Stromal cell of bone marrow (primary cell): ENCODE data around the gene CISD1.

Experiments
- DNase-seq: peaks from one replicate; pipeline ENCODE4 v3.0.0-alpha.2; 2012; ENCODE audit warnings: low read depth

Gene CISD1

GRCh38 chr10:58266003-58266825 lies 2.7 kb upstream of the CISD1 start:
- peak; percentile 63 for DNase-seq

- DNase-seq, result peak; percentile 35
Observed at GRCh38 chr10:58266826-58267712, 1.9 kb upstream of the CISD1 start.

- peak; percentile 81 for DNase-seq
Observed at GRCh38 chr10:58267713-58268453, 1.1 kb upstream of the CISD1 start, which contains the start of gene IPMK. TSS of gene IPMK (minus strand) at chr10:58267894. CDS start at chr10:58267611, 283 bp downstream.

GRCh38 chr10:58268454-58268945 lies 462 bp upstream of the CISD1 start:
- no peak for DNase-seq

GRCh38 chr10:58269782-58270290 lies 874 bp downstream of the CISD1 start:
- DNase-seq, result no peak

GRCh38 chr10:58275261-58275660 lies 6.3 kb downstream of the CISD1 start:
- no peak for DNase-seq

- peak; percentile 60 for DNase-seq
Observed at GRCh38 chr10:58275908-58276307, 6.9 kb downstream of the CISD1 start.

GRCh38 chr10:58278274-58278961 lies 9.5 kb downstream of the CISD1 start:
- no peak for DNase-seq

GRCh38 chr10:58278962-58279307 lies 10.0 kb downstream of the CISD1 start:
- no peak for DNase-seq

- DNase-seq, result no peak
Observed at GRCh38 chr10:58280477-58280876, 11.5 kb downstream of the CISD1 start.

- DNase-seq, result no peak
Observed at GRCh38 chr10:58281092-58281752, 12.3 kb downstream of the CISD1 start.

- no peak for DNase-seq
Observed at GRCh38 chr10:58282615-58283014, 13.7 kb downstream of the CISD1 start.

GRCh38 chr10:58291538-58292174 lies 22.7 kb downstream of the CISD1 start:
- DNase-seq, result peak; percentile 49

- no peak for DNase-seq
Observed at GRCh38 chr10:58293989-58294388, 25.0 kb downstream of the CISD1 start.

GRCh38 chr10:58299580-58299979 lies 30.6 kb downstream of the CISD1 start:
- peak; percentile 22 for DNase-seq

- no peak for DNase-seq
Observed at GRCh38 chr10:58300676-58301075, 31.7 kb downstream of the CISD1 start.

- DNase-seq, result no peak
Observed at GRCh38 chr10:58302254-58302653, 33.3 kb downstream of the CISD1 start.

- DNase-seq, result no peak
Observed at GRCh38 chr10:58304099-58304633, 35.2 kb downstream of the CISD1 start.

- DNase-seq, result no peak
Observed at GRCh38 chr10:58305821-58306220, 36.9 kb downstream of the CISD1 start.

GRCh38 chr10:58307676-58308075 lies 38.7 kb downstream of the CISD1 start:
- DNase-seq, result no peak
